ENCODE data around the gene PIKFYVE. TPM values are rescaled to one million over a fixed set of nuclear protein-coding genes. Genes with fewer than 3 reads are reported as not detected.
"Not testable (repeated sequence)": the region's sequence is repeated elsewhere in the genome, so short reads cannot be mapped to it uniquely, and the experiment has no call there.

The PIKFYVE gene
- total RNA-seq, 1 donor from 2014 or later: 38.8 TPM

DNA sequence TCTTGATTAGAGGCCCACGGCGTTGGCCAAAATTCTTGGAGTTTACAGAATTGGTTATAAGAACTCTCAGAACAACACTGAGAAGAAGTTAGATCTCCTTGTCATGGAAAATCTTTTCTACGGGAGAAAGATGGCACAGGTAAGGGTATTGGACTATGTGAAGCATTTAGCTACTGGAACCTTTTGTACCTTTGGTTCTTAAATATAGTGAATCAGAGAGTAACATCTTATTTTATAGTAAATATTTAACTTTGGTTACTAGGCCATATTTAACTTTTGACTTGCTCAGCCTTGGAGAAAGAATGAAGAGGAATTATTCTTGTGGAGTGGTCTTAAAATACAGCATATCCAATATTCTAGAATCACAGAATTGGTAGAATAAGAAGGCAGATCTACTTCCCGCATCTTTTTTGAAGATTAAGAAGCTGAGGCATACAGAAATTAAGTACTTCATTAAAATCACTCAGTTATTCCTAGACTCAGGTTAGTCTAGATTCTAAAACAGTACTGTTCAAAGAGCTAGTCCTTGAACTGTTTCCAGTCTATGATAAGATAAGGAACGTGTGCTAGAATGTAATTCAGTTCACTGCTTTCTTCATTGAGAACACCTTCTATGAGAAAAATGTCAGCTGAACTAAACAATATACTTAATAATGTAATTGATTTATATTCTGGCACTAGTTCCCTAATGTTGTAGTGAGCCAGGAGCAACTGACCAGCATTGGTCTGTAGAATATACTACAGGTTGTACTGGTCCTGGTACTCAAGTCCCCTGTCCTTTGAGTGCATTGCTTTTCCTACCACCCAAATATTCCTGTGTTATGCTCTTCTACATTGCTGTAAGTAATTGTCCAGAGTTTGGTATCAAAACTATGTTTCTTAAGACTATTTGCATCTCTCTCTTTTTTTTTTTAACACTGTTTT lies 86.9 kb downstream of the PIKFYVE start:
- Mint-ChIP-seq H3K4me3 (ENCODE audit: unreplicated experiment) (no peak overlapping the region), H3K9me3 (ENCODE audit: unreplicated experiment) (no peaks in the 10 kb centered on the region), H3K27ac (ENCODE audit: unreplicated experiment) (no peak overlapping the region), H3K27me3 (ENCODE audit: unreplicated experiment) (no peaks in the 10 kb centered on the region), H3K36me3 (ENCODE audit: unreplicated experiment) (peaks cover 60% of the 10 kb centered on the region), H3K4me1 (ENCODE audit: unreplicated experiment) (no peaks in the 10 kb centered on the region)
- no peak for DNase-seq (ENCODE audit: extremely low spot score, unreplicated experiment)
- TF ChIP-seq CTCF (IDR thresholded peaks at IDR 0.05): no peak

DNA sequence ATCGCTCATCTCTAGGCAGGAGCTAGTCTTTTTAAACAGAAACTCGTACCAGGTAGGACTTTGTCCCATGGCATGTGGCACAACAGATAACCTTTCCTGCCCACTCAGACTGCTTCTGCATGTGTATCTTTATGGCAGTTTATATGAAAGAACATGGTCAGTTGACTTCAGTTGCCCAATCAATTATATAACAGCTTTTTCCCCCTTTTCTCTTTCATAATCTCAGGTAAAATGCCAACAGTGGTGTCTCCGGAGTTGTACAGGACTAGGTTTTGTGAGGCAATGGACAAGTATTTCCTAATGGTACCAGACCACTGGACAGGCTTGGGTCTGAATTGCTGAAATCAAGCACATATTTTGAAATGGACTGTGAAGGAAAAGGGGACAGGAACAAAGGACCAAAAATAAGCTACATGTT lies 88.9 kb downstream of the PIKFYVE start:
- no peaks in the 10 kb centered on the region for H3K9me3 Mint-ChIP-seq (ENCODE audit: unreplicated experiment)
- H3K4me3 Mint-ChIP-seq (ENCODE audit: unreplicated experiment): no peak overlapping the region
- peaks cover 58% of the 10 kb centered on the region for H3K36me3 Mint-ChIP-seq (ENCODE audit: unreplicated experiment)
- no peak overlapping the region for H3K27ac Mint-ChIP-seq (ENCODE audit: unreplicated experiment)
- DNase-seq (ENCODE audit: extremely low spot score, unreplicated experiment): no peak
- peaks cover 3% of the 10 kb centered on the region for H3K4me1 Mint-ChIP-seq (ENCODE audit: unreplicated experiment)
- H3K27me3 Mint-ChIP-seq (ENCODE audit: unreplicated experiment): no peaks in the 10 kb centered on the region
- no peak for TF ChIP-seq CTCF (IDR thresholded peaks at IDR 0.05)

GRCh38 chr2:208356420-208356819 lies 90.4 kb downstream of the PIKFYVE start:
- not testable (repeated sequence) for DNase-seq (ENCODE audit: extremely low spot score, unreplicated experiment); H3K4me3 Mint-ChIP-seq (ENCODE audit: unreplicated experiment); H3K27me3 Mint-ChIP-seq (ENCODE audit: unreplicated experiment); H3K9me3 Mint-ChIP-seq (ENCODE audit: unreplicated experiment); H3K27ac Mint-ChIP-seq (ENCODE audit: unreplicated experiment); H3K4me1 Mint-ChIP-seq (ENCODE audit: unreplicated experiment)
- peaks cover 47% of the 10 kb centered on the region for H3K36me3 Mint-ChIP-seq (ENCODE audit: unreplicated experiment)

DNA sequence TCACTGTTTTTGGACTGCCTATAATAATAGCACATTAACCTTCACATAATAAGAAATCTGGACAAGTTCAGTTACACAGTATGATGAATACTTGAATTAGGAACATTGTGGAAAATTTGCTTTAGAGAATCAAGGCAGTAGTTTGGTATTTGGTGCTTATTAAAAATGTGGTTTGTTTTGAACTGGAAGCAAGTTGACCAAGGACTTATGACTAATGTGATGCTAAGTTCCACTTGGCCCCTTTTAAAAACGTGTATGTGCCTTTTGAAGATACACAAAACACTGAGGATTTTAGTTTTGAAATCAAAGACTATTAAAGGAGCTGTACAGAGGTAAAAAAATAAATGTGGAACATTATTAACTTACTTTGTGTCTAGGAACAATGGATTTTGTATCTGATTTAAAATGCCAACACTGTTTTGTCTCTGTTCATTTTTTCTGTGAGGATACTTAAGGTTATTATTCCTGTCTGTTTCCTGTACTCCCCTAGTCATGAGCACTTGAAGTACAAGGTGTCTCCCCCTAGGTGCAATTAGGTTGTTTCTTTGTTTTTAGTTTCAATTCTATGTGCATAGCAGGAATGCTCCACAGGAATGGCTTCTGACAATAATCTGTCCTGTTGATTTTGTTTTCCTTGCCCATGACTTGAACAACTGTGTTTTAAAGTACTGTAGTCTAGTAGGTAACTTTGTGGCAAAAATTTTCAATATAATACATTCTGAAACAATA lies 91.0 kb downstream of the PIKFYVE start:
- no peak for DNase-seq (ENCODE audit: extremely low spot score, unreplicated experiment)
- Mint-ChIP-seq H3K9me3 (ENCODE audit: unreplicated experiment) (no peaks in the 10 kb centered on the region), H3K4me3 (ENCODE audit: unreplicated experiment) (no peak overlapping the region), H3K27ac (ENCODE audit: unreplicated experiment) (no peak overlapping the region), H3K36me3 (ENCODE audit: unreplicated experiment) (peaks cover 41% of the 10 kb centered on the region), H3K4me1 (ENCODE audit: unreplicated experiment) (peaks cover 3% of the 10 kb centered on the region), H3K27me3 (ENCODE audit: unreplicated experiment) (no peaks in the 10 kb centered on the region)
- no peak for TF ChIP-seq CTCF (IDR thresholded peaks at IDR 0.05)

- TF ChIP-seq CTCF (IDR thresholded peaks at IDR 0.05): no peak
- Mint-ChIP-seq H3K9me3 (ENCODE audit: unreplicated experiment) (no peaks in the 10 kb centered on the region), H3K4me1 (ENCODE audit: unreplicated experiment) (peaks cover 14% of the 10 kb centered on the region), H3K27me3 (ENCODE audit: unreplicated experiment) (no peaks in the 10 kb centered on the region), H3K27ac (ENCODE audit: unreplicated experiment) (no peak overlapping the region), H3K36me3 (ENCODE audit: unreplicated experiment) (peaks cover 24% of the 10 kb centered on the region), H3K4me3 (ENCODE audit: unreplicated experiment) (no peak overlapping the region)
- DNase-seq (ENCODE audit: extremely low spot score, unreplicated experiment): no peak
These were observed 92.9 kb downstream of the PIKFYVE start for GRCh38 chr2:208358758-208359631.

All from osteocyte (in vitro differentiated cells).